ENCODE data around the gene SLC25A33.

The SLC25A33 gene

GRCh38 chr1:9634582-9634981 lies 95.3 kb downstream of the SLC25A33 start:
- Histone ChIP-seq H3K9ac (ENCODE audit: low read depth, low read length) (no peak overlapping the region), H3K27me3 (ENCODE audit: control insufficient read depth, insufficient read depth, low read length) (peaks cover 21% of the 10 kb centered on the region), H3K4me1 (ENCODE audit: control insufficient read depth, insufficient read depth, low read length) (no peaks in the 10 kb centered on the region), H3K9me3 (replicated peaks; ENCODE audit: low read length) (peaks cover 6% of the 10 kb centered on the region), H3K36me3 (ENCODE audit: insufficient read depth, low read length) (no peaks in the 10 kb centered on the region), H3K4me2 (ENCODE audit: low read length) (no peak overlapping the region), H3K4me3 (ENCODE audit: low read length) (no peak overlapping the region)
